SW 1271 (cell line): ENCODE measurements around the gene CTAG1A.
"Not testable (repeated sequence)": the region's sequence is repeated elsewhere in the genome, so short reads cannot be mapped to it uniquely, and the experiment has no call there.

Source experiments
- DNase-seq, 2 experiments: peaks; one replicate each; lab custom pipeline; 2025; lab: John Stamatoyannopoulos, UW

CTAG1A gene

GRCh38 chrX:154584585-154585183 lies at the start of gene CTAG1A:
Gene CTAG1A, plus strand, starts transcription at chrX:154585133. Its CDS starts 74 bp downstream, at chrX:154585207.
- not testable (repeated sequence) for DNase-seq

GRCh38 chrX:154535892-154536291 lies 49.0 kb upstream of the CTAG1A start:
- no peak for DNase-seq

- no peak for DNase-seq
Observed at GRCh38 chrX:154539077-154539476, 45.9 kb upstream of the CTAG1A start.

DNA sequence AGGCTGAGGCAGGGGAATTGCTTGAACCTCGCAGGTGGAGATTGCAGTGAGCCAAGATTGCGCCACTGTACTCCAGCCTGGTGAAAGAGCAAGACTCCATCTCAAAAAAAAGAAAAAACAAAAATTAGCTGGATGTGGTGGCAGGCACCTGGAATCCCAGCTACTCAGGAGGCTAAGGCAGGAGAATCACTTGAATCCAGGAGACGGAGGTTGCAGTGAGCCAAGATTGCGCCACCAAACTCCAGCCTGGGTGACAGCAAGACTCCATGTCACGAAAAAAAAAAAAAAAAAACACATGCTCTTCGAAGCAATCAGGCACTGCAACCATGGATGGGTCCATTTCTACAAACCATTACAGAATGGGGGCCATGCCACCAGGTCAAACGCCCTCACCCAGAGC lies 44.6 kb upstream of the CTAG1A start:
- not testable (repeated sequence) for DNase-seq

GRCh38 chrX:154540897-154541535 lies 43.9 kb upstream of the CTAG1A start:
- DNase-seq = no peak

DNA sequence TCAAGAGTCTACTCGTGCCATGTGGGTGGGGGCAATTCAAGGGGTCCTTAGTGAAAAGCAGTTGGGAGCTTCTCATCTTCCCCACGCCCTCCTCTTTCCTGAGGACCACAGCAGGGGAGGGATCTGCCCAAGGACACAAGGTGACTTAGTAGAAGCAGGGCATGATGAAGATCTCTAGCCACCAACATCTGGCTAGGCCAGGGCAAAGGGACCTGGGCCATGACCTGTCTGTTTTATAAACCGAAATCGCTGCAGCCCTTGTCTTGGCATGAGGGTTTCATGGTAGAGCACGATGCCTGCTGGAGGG lies 43.4 kb upstream of the CTAG1A start:
- DNase-seq = no peak

GRCh38 chrX:154541896-154542722 lies 42.8 kb upstream of the CTAG1A start:
- peak in 1 of 2 experiments; percentile 38 for DNase-seq

DNA sequence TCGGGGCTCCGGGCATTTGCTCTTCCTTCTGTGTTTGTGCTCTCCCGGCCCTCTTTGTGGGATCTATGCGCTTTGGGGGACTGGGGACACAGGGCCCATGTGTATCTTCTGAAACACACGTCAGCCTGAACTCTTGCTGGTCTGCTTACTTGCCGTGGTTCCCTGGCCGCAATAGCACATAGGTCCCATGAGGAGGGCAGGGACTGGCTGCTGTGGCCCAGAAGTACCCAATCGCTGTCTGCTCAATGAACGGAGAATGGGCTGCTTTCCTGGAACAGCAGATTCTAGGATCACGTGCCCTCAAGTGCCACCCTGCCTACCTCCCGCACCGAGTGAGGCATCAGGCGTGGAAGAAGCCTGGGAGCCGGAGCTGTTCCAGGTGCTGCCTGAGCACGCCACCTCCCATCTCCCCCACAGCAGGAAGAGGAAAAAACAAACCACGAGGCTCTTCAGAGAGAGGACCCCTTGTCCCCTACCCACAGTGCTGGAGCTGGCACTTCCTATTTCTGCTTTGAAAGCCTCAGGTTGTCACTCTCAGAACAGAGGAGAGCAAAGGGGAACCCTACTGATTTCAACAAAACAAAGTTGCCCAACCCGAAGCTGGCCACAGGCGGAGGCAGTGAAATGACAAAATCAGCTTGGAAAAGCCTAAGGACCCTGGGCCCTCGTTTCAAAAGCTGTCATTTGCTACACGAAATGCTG lies 42.1 kb upstream of the CTAG1A start:
- DNase-seq = no peak

DNA sequence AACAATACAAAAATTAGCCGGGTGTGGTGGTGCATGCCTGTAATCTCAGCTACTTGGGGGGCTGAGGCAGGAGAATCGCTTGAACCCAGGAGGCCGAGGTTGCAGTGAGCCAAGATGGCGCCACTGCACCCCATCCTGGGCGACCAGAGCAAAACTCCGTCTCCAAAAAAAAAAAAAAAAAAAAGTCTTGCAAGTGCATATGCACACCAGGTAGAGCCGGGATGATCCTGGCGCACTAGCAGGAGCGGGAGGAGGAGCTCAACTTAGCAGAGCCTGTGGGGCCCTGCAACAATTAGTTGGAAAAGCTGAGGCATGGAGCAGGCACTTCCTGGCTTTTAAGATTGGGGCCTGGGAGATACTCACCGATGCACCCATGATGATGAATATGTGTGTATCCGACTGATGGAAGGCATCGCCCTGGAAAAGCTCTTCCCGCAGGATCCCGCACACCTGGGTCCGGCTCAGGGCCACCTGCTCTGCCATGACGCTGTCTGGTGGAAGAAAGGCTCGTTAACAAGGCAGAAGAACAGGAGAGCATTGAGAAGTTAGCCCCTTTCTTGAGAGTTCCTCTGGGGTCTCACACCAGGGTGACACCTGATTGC lies 39.2 kb upstream of the CTAG1A start:
- no peak for DNase-seq

DNA sequence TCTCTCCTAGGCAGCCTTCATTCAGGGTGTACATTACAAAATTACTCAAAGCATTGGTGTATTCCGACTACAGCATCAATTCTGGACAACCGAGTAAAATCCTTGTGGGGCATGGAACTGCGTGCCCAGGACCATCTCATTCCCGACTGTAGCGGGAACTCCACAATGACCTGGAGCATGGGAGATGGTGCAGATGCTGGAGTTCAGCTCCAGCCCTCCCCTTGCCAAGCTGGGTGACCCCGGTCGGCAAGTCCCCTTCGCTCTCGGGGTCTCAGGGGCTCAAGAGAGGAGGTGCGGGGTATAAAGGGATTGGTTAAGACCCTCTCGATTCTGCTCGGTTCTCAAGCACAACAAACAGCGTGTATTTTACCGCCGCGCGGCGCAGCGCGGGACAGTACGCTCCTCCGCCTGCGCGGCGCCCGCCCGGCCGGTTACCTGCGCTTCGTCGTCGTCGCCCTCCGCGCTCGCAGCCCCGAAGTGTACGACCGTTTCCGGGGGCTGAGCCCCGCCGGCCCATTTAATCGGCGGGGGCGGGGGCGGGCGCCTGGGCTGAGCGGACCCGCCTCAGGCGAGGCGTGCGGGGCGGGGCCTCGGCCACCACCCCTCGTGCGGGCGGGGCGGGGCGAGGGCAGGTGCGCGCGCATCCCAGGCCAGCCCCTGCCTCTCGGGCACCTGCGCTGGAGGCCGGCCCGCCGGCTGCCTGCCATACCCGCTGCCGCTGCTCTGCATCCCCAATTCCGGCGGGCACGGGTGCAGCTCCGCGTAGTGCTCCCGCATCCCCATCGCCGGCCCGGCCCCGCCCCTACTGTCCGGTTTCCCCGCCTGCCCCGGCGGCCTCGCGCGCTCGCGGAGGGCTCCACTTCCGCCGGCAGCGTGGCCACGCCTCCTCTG lies 38.3 kb upstream of the CTAG1A start, which contains the start of gene G6PD:
TSS of gene G6PD (minus strand) at position 493 of the 891 bp plus-strand sequence. CDS start 691 bp downstream, outside the sequence.
- peak in 1 of 2 experiments; percentile 69 for DNase-seq

GRCh38 chrX:154547245-154548027 lies 37.5 kb upstream of the CTAG1A start, which contains the start of gene IKBKG:
Gene IKBKG, plus strand, starts transcription at chrX:154547620. Its CDS starts 4,383 bp downstream, at chrX:154552003.
- DNase-seq = peak; percentile 55 to 87

GRCh38 chrX:154548028-154548316 lies 37.0 kb upstream of the CTAG1A start:
- no peak for DNase-seq

GRCh38 chrX:154549766-154550165 lies 35.2 kb upstream of the CTAG1A start:
- DNase-seq = no peak

GRCh38 chrX:154552112-154552806 lies 32.7 kb upstream of the CTAG1A start:
- DNase-seq = not testable (repeated sequence)

DNA sequence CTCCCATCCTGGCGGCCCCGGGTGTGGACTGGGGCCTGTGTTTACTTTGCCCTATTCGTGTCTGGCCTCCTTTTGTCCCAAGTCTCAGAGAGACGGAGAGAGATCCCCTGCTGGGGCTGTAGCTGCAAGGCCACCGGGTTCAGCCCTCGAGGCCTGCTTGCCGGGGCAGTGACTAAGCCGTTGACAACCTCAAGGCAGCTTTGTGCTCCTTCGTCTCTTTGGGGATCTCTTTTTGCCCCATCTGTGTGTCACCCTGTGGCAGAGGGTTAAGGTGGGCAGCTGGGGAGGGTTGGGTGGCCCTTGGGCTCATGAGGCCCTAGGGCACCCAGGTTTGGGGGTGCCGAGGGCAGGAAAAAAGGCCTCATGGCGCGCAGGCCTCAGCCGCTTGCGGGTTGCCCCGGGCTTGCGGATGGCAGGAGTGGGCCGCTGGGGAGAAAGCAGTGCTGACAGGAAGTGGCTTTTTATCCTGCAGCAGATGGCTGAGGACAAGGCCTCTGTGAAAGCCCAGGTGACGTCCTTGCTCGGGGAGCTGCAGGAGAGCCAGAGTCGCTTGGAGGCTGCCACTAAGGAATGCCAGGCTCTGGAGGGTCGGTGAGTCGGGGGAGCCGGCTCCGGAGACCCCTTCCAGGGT lies 26.8 kb upstream of the CTAG1A start:
- DNase-seq = not testable (repeated sequence)

DNA sequence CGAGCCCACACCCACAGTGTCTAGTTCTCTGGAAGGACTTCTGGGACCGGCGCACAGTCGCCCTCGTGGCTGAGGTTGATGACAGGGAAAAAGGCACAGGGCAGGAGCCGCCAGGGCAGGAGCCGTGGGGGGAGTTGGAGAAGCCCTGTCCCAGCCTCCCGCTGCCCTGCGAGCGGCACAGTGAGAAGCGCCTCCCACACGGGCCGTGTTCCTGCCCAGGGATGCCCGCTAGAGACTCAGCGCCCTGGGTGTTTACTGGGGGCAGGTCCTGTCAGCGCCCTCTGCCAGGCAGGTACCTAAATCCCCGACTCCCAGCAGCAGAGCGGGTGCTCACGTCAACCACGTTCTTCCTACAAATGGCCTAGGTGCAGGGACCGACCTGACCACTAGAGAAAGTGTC lies 26.0 kb upstream of the CTAG1A start:
- not testable (repeated sequence) for DNase-seq

DNA sequence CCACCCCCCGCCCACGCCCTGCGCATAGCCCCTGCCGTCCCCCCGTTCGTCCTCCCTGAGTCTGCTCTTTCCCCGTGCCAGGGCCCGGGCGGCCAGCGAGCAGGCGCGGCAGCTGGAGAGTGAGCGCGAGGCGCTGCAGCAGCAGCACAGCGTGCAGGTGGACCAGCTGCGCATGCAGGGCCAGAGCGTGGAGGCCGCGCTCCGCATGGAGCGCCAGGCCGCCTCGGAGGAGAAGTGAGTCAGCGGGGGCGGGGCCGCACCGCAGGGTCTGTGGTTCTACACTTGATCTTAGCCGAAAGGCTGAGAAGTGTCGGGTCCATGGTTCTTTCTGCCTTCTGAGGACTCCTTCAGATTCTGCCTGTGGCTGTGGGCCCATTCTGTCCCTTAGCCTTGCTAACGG lies 24.6 kb upstream of the CTAG1A start:
- DNase-seq = not testable (repeated sequence)

- not testable (repeated sequence) for DNase-seq
Observed at GRCh38 chrX:154562295-154562694, 22.6 kb upstream of the CTAG1A start.

GRCh38 chrX:154570361-154570760 lies 14.6 kb upstream of the CTAG1A start:
- DNase-seq = not testable (repeated sequence)
